ENCODE measurements around the gene APOL1. TPM values are rescaled to one million over a fixed set of nuclear protein-coding genes. Genes with fewer than 3 reads are reported as not detected.

The APOL1 gene
- total RNA-seq, 1 experiment from 2014 or later, result 0.30 TPM

- ATAC-seq (no peak), DNase-seq (ENCODE audit: low read depth, low spot score) (no peak)
- no peaks in the 10 kb centered on the region for H4K20me1 ChIP-seq (ENCODE audit: insufficient read depth)
- H3K4me2 ChIP-seq (ENCODE audit: low read length), result no peak overlapping the region
- intact Hi-C loops (cut with micrococcal nuclease), result no loop called here
- H2AFZ ChIP-seq (ENCODE audit: low read depth, low read length, poor library complexity, severe bottlenecking), result no peak overlapping the region
- RAD21 ChIA-PET (ENCODE audit: low non-redundant PET in 1 of 2, low total read pairs in 2 of 2, uncharacterized antibody in 2 of 2, unreplicated experiment in 2 of 2), result no interaction called here
- no peaks in the 10 kb centered on the region for H3K9me2 ChIP-seq (ENCODE audit: insufficient read depth)
- H3K9me3 ChIP-seq (ENCODE audit: control insufficient read depth in 1 of 2, insufficient read depth in 1 of 2, low read depth in 1 of 2, low read length in 2 of 2), result no peaks in the 10 kb centered on the region
- H3K4me1 ChIP-seq (ENCODE audit: control insufficient read depth in 1 of 2, insufficient read depth in 2 of 2, low read length in 2 of 2), result peaks cover 4 to 5% of the 10 kb centered on the region in 2 experiments; a peak in 3 of 4 replicates
- no peak overlapping the region for H3K27ac ChIP-seq (ENCODE audit: low read depth, low read length)
- H3K4me3 ChIP-seq (replicated peaks in 1 of 2; ENCODE audit: low read depth in 1 of 2, low read length in 2 of 2), result no peak overlapping the region
- CTCF ChIA-PET, result no interaction called here
- TF ChIP-seq, protein P1, sequence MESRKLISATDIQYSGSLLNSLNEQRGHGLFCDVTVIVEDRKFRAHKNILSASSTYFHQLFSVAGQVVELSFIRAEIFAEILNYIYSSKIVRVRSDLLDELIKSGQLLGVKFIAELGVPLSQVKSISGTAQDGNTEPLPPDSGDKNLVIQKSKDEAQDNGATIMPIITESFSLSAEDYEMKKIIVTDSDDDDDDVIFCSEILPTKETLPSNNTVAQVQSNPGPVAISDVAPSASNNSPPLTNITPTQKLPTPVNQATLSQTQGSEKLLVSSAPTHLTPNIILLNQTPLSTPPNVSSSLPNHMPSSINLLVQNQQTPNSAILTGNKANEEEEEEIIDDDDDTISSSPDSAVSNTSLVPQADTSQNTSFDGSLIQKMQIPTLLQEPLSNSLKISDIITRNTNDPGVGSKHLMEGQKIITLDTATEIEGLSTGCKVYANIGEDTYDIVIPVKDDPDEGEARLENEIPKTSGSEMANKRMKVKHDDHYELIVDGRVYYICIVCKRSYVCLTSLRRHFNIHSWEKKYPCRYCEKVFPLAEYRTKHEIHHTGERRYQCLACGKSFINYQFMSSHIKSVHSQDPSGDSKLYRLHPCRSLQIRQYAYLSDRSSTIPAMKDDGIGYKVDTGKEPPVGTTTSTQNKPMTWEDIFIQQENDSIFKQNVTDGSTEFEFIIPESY (IDR thresholded peaks at IDR 0.05; ENCODE audit: extremely low read depth, insufficient replicate concordance, low read length), result no peak
- TF ChIP-seq POLR2A (IDR thresholded peaks at IDR 0.05; ENCODE audit: borderline replicate concordance, extremely low read depth, insufficient read depth, insufficient read length) (no peak), CBX3 (IDR thresholded peaks at IDR 0.05; ENCODE audit: low read depth) (no peak), SRF (IDR thresholded peaks at IDR 0.05; ENCODE audit: low read depth) (no peak), SP1 (IDR thresholded peaks at IDR 0.05; ENCODE audit: low read depth) (no peak), FOSL1 (IDR thresholded peaks at IDR 0.05; ENCODE audit: low read depth) (no peak), ZNF274 (IDR thresholded peaks at IDR 0.05; ENCODE audit: low read depth, low read length) (no peak), YY1 (IDR thresholded peaks at IDR 0.05; ENCODE audit: extremely low read depth, insufficient replicate concordance, low read depth, low read length) (no peak), TCF7L2 (IDR thresholded peaks at IDR 0.05; ENCODE audit: borderline replicate concordance, extremely low read depth, insufficient read depth, insufficient read length) (no peak), ZFX (IDR thresholded peaks at IDR 0.05) (no peak), RAD21 (IDR thresholded peaks at IDR 0.05; ENCODE audit: low read depth) (no peak), SIN3A (IDR thresholded peaks at IDR 0.05; ENCODE audit: low read depth) (no peak)
- TF ChIP-seq, protein P2, sequence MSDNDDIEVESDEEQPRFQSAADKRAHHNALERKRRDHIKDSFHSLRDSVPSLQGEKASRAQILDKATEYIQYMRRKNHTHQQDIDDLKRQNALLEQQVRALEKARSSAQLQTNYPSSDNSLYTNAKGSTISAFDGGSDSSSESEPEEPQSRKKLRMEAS (IDR thresholded peaks at IDR 0.05), result no peak
- TF ChIP-seq, protein P3, sequence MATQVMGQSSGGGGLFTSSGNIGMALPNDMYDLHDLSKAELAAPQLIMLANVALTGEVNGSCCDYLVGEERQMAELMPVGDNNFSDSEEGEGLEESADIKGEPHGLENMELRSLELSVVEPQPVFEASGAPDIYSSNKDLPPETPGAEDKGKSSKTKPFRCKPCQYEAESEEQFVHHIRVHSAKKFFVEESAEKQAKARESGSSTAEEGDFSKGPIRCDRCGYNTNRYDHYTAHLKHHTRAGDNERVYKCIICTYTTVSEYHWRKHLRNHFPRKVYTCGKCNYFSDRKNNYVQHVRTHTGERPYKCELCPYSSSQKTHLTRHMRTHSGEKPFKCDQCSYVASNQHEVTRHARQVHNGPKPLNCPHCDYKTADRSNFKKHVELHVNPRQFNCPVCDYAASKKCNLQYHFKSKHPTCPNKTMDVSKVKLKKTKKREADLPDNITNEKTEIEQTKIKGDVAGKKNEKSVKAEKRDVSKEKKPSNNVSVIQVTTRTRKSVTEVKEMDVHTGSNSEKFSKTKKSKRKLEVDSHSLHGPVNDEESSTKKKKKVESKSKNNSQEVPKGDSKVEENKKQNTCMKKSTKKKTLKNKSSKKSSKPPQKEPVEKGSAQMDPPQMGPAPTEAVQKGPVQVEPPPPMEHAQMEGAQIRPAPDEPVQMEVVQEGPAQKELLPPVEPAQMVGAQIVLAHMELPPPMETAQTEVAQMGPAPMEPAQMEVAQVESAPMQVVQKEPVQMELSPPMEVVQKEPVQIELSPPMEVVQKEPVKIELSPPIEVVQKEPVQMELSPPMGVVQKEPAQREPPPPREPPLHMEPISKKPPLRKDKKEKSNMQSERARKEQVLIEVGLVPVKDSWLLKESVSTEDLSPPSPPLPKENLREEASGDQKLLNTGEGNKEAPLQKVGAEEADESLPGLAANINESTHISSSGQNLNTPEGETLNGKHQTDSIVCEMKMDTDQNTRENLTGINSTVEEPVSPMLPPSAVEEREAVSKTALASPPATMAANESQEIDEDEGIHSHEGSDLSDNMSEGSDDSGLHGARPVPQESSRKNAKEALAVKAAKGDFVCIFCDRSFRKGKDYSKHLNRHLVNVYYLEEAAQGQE (IDR thresholded peaks at IDR 0.05; ENCODE audit: low read depth), result no peak
- TF ChIP-seq, protein P4, sequence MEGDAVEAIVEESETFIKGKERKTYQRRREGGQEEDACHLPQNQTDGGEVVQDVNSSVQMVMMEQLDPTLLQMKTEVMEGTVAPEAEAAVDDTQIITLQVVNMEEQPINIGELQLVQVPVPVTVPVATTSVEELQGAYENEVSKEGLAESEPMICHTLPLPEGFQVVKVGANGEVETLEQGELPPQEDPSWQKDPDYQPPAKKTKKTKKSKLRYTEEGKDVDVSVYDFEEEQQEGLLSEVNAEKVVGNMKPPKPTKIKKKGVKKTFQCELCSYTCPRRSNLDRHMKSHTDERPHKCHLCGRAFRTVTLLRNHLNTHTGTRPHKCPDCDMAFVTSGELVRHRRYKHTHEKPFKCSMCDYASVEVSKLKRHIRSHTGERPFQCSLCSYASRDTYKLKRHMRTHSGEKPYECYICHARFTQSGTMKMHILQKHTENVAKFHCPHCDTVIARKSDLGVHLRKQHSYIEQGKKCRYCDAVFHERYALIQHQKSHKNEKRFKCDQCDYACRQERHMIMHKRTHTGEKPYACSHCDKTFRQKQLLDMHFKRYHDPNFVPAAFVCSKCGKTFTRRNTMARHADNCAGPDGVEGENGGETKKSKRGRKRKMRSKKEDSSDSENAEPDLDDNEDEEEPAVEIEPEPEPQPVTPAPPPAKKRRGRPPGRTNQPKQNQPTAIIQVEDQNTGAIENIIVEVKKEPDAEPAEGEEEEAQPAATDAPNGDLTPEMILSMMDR (IDR thresholded peaks at IDR 0.05 in 2 of 3, conservative IDR thresholded peaks at IDR 0.05 in 1 of 3; ENCODE audit: borderline replicate concordance in 1 of 3, insufficient read depth in 1 of 3, low read depth in 2 of 3, low read length in 2 of 3), result no peak
- no peaks in the 10 kb centered on the region for H3K79me2 ChIP-seq (ENCODE audit: insufficient read depth, low read length)
- no peak overlapping the region for H3K9ac ChIP-seq (ENCODE audit: low read length)
- H3K27me3 ChIP-seq (ENCODE audit: insufficient read depth, low read length), result no peaks in the 10 kb centered on the region
- BruUV-seq (replicated peaks), result no TSS peak
- POLR2A ChIA-PET, result no interaction called here
- no peaks in the 10 kb centered on the region for H3K36me3 ChIP-seq (ENCODE audit: control insufficient read depth in 1 of 2, insufficient read depth in 2 of 2, low read length in 2 of 2)
Measured at GRCh38 chr22:36244522-36245391, 8.2 kb upstream of the APOL1 start.

Data from HCT116 (cell line).